Esophagus muscularis mucosa (tissue), 4 donors: ENCODE measurements around the gene STT3A. TPM values are rescaled to one million over a fixed set of nuclear protein-coding genes. Genes with fewer than 3 reads are reported as not detected.

ENCODE experiments used
- DNase-seq: peaks from one replicate; pipeline ENCODE4 v3.0.0-alpha.2; 2017; ENCODE audit errors: extremely low spot score
- H3K27ac ChIP-seq, 4 donors: fragments of 200-600 bp; sonication (generic); replicated peaks in 1 of 4; 1 replicate in 3 of 4; 2 replicates in 1 of 4; pipeline ENCODE4 v1.5.1; 2016 to 2019; ENCODE audit warnings: mild to moderate bottlenecking in 1 of 4
- H3K27me3 ChIP-seq, 4 donors: fragments of 200-600 bp; sonication (generic); one replicate each; pipeline versions ENCODE4 v1.5.1 to v1.6.0; 2016 to 2019
- H3K36me3 ChIP-seq, 4 donors: fragments of 200-600 bp; sonication (generic); one replicate each; pipeline ENCODE4 v1.5.1; 2016 to 2019
- H3K4me1 ChIP-seq, 4 donors: fragments of 200-600 bp; sonication (generic); one replicate each; pipeline ENCODE4 v1.5.1; 2016 to 2019
- H3K4me3 ChIP-seq, 4 donors: fragments of 200-600 bp; sonication (generic); 1 replicate in 2 of 4; 2 replicates in 2 of 4; pipeline ENCODE4 v1.5.1; 2016 to 2019; ENCODE audit warnings: mild to moderate bottlenecking in 4 of 4, moderate library complexity in 1 of 4
- H3K9me3 ChIP-seq, 4 donors: fragments of 200-600 bp; sonication (generic); 1 replicate in 3 of 4; 2 replicates in 1 of 4; pipeline ENCODE4 v1.5.1; 2016 to 2019
- CTCF ChIP-seq, 3 experiments: fragments of 200-600 bp in 2 of 3; fragments of 450-650 bp in 1 of 3; sonication (generic) in 2 of 3; IDR thresholded peaks; one replicate each; pipeline ENCODE4 v1.5.1; 2017 to 2019; ENCODE audit warnings: antibody characterized with exemption in 3 of 3, mild to moderate bottlenecking in 2 of 3, moderate library complexity in 1 of 3
- EP300 ChIP-seq: sonication (generic); formaldehyde crosslinking; IDR thresholded peaks from one replicate; pipeline ENCODE4 v1.6.1; 2017; ENCODE audit warnings: antibody characterized with exemption
- POLR2A ChIP-seq: fragments of 450-650 bp; IDR thresholded peaks from one replicate; pipeline ENCODE4 v1.6.1; 2017; ENCODE audit warnings: antibody characterized with exemption, moderate library complexity, mild to moderate bottlenecking, low read depth
- POLR2AphosphoS5 ChIP-seq, 2 donors: sonication (generic); formaldehyde crosslinking; IDR thresholded peaks; one replicate each; pipeline ENCODE4 v1.6.1; 2017; ENCODE audit warnings: antibody characterized with exemption in 2 of 2
- WGBS: methylation state at CpG from one replicate; pipeline ENCODE4 v1.1.5; 2018; 5-methylcytosine and 5-hydroxymethylcytosine counted together
- intact Hi-C: fragments of 100-400 bp; cut with DNase I; formaldehyde crosslinking; loops from one replicate; pipeline ENCODE4 v1.15.1; 2023
- total RNA-seq, 4 donors: library from RNA; depleted of rRNA; stranded (reverse); fragments of >200 nt; gene quantifications; one replicate each; pipeline versions ENCODE4 v1.1.0 to v1.2.1, GENCODE V29; 2016

The STT3A gene
- total RNA-seq, 4 donors from 2014 or later: 31.6 to 65.4 (median 52.8) TPM

- H3K4me1 ChIP-seq: no peaks in the 10 kb centered on the region
- no peak overlapping the region for H3K4me3 ChIP-seq
- TF ChIP-seq EP300 (no peak), CTCF (IDR thresholded peaks at IDR 0.05) (no peak), POLR2A (no peak), POLR2AphosphoS5 (IDR thresholded peaks at IDR 0.05) (no peak)
- WGBS: 88% methylated on average over 7 of the region's 7 CpGs
- no peak overlapping the region for H3K27ac ChIP-seq
- no peaks in the 10 kb centered on the region for H3K9me3 ChIP-seq
- peaks cover 81 to 100% (median 96%) of the 10 kb centered on the region in 4 donors for H3K36me3 ChIP-seq
- no peak for DNase-seq
- intact Hi-C loops: no loop called here
- H3K27me3 ChIP-seq: no peaks in the 10 kb centered on the region
These were observed 16.9 kb downstream of the STT3A start for GRCh38 chr11:125609545-125609944.

- Histone ChIP-seq H3K4me3 (no peak overlapping the region), H3K27ac (no peak overlapping the region), H3K27me3 (no peaks in the 10 kb centered on the region), H3K9me3 (no peaks in the 10 kb centered on the region), H3K4me1 (peaks cover 0 to 12% (median 0%) of the 10 kb centered on the region in 4 donors), H3K36me3 (peaks cover 64 to 87% (median 81%) of the 10 kb centered on the region in 4 donors)
- 98% methylated on average over 4 of the region's 4 CpGs for WGBS
- intact Hi-C loops: no loop called here
- DNase-seq: no peak
- TF ChIP-seq CTCF (IDR thresholded peaks at IDR 0.05) (no peak), POLR2A (no peak), POLR2AphosphoS5 (IDR thresholded peaks at IDR 0.05) (no peak), EP300 (no peak)
These were observed 25.7 kb downstream of the STT3A start for GRCh38 chr11:125618383-125618782.

- no peaks in the 10 kb centered on the region for H3K27me3 ChIP-seq
- no peaks in the 10 kb centered on the region for H3K9me3 ChIP-seq
- WGBS: 58% methylated on average over 2 of the region's 2 CpGs
- H3K27ac ChIP-seq: peak overlapping the region in 3 of 4 donors; percentile 34 to 52 (median 40)
- H3K36me3 ChIP-seq: peaks cover 32 to 51% (median 46%) of the 10 kb centered on the region in 4 donors
- intact Hi-C loops: loop anchor here (10.0 kb wide), 1 partner anchor 127 kb away; the partner anchor contains the start of gene FEZ1
- H3K4me1 ChIP-seq: peaks cover 14 to 33% (median 23%) of the 10 kb centered on the region in 4 donors
- no peak for DNase-seq
- TF ChIP-seq EP300: no peak
- no peak overlapping the region for H3K4me3 ChIP-seq
These were observed 29.3 kb downstream of the STT3A start for GRCh38 chr11:125621995-125622394.

- no peaks in the 10 kb centered on the region for H3K9me3 ChIP-seq
- no peak overlapping the region for H3K27ac ChIP-seq
- no peak overlapping the region for H3K4me3 ChIP-seq
- H3K36me3 ChIP-seq: peaks cover 29 to 40% (median 36%) of the 10 kb centered on the region in 4 donors
- WGBS: 64% methylated on average over 1 of the region's 1 CpG
- no peak for TF ChIP-seq EP300
- TF ChIP-seq POLR2A: no peak
- TF ChIP-seq POLR2AphosphoS5 (IDR thresholded peaks at IDR 0.05): no peak
- no peak for TF ChIP-seq CTCF (IDR thresholded peaks at IDR 0.05)
- DNase-seq: no peak
- intact Hi-C loops: loop anchor here (10.0 kb wide), 1 partner anchor 128 kb away; the partner anchor contains the start of gene FEZ1
- peaks cover 14 to 33% (median 24%) of the 10 kb centered on the region in 4 donors for H3K4me1 ChIP-seq
- no peaks in the 10 kb centered on the region for H3K27me3 ChIP-seq
These were observed 30.4 kb downstream of the STT3A start for GRCh38 chr11:125623064-125623463.

GRCh38 chr11:125624756-125625213 is 32.1 kb downstream of the STT3A start, which contains the start of gene CHEK1:
Gene CHEK1, plus strand, starts transcription at chr11:125625163. Its CDS starts 1,606 bp downstream, at chr11:125626769.
- Histone ChIP-seq H3K27ac (peak within 1 kb of the TSS; percentile 90 to 95 (median 92)), H3K4me1 (peaks cover 14 to 33% (median 24%) of the 10 kb centered on the region in 4 donors), H3K4me3 (peak within 1 kb of the TSS; percentile 64 to 87 (median 68)), H3K27me3 (no peaks in the 10 kb centered on the region), H3K9me3 (no peaks in the 10 kb centered on the region), H3K36me3 (peaks cover 12 to 23% (median 19%) of the 10 kb centered on the region in 4 donors)
- intact Hi-C loops: loop anchor here (10.0 kb wide), 1 partner anchor 130 kb away; the partner anchor contains the start of gene FEZ1
- no peak for TF ChIP-seq POLR2AphosphoS5 (IDR thresholded peaks at IDR 0.05)
- WGBS: 58% methylated on average over 9 of the region's 9 CpGs
- DNase-seq: no peak
